HCT116 (cell line): ENCODE results near the gene COA1.

Source experiments
- ATF3 ChIP-seq: IDR thresholded peaks from 2 replicates; pipeline ENCODE4 v1.6.1; 2012
- CBX3 ChIP-seq: IDR thresholded peaks from 2 replicates; pipeline ENCODE4 v1.6.1; 2012; ENCODE audit warnings: low read depth
- CTCF ChIP-seq, 3 experiments: fragments of 200-600 bp in 1 of 3; sonication (generic) in 1 of 3; IDR thresholded peaks in 2 of 3; conservative IDR thresholded peaks in 1 of 3; 2 replicates each; pipeline ENCODE4 v1.5.1; 2012 to 2017; ENCODE audit warnings: low read depth in 2 of 3, low read length in 2 of 3, antibody characterized with exemption in 1 of 3, borderline replicate concordance in 1 of 3, control low read depth in 1 of 3, mild to moderate bottlenecking in 1 of 3, mixed read lengths in 1 of 3, mixed run types in 1 of 3, moderate library complexity in 1 of 3; ENCODE audit not compliant: insufficient read depth in 1 of 3
- EZH2phosphoT487 ChIP-seq: fragments of 200-600 bp; IDR thresholded peaks from 2 replicates; pipeline ENCODE4 v1.6.1; 2018; ENCODE audit warnings: antibody characterized with exemption, borderline replicate concordance
- JUND ChIP-seq: IDR thresholded peaks from 2 replicates; pipeline ENCODE4 v1.6.1; 2012
- POLR2A ChIP-seq: IDR thresholded peaks from 2 replicates; pipeline ENCODE4 v1.7.0; 2011; ENCODE audit warnings: borderline replicate concordance; ENCODE audit not compliant: insufficient read depth, insufficient read length; ENCODE audit errors: extremely low read depth
- POLR2AphosphoS5 ChIP-seq: IDR thresholded peaks from 2 replicates; pipeline ENCODE4 v1.6.1; 2011; ENCODE audit warnings: mild to moderate bottlenecking, low read depth, low read length, moderate library complexity
- ZBTB33 ChIP-seq: IDR thresholded peaks from 2 replicates; pipeline ENCODE4 v1.6.1; 2011; ENCODE audit warnings: mild to moderate bottlenecking, low read length, moderate library complexity; ENCODE audit not compliant: insufficient replicate concordance; ENCODE audit errors: extremely low read depth

- TF ChIP-seq JUND, result no peak
- no peak for TF ChIP-seq ATF3
- TF ChIP-seq CTCF (IDR thresholded peaks at IDR 0.05 in 2 of 3, conservative IDR thresholded peaks at IDR 0.05 in 1 of 3; ENCODE audit: borderline replicate concordance in 1 of 3, insufficient read depth in 1 of 3, low read depth in 2 of 3, low read length in 2 of 3), result no peak
- TF ChIP-seq POLR2AphosphoS5, result no peak
- no peak for TF ChIP-seq POLR2A
- no peak for TF ChIP-seq EZH2phosphoT487
- no peak for TF ChIP-seq ZBTB33
- peak; percentile 58; the same call in 1 of the 2 replicates for TF ChIP-seq CBX3
Observed at GRCh38 chr7:43604251-43604650, 125.1 kb downstream of the COA1 start.
